ENCODE measurements around the gene FRAS1.

GRCh38 chr4:78543424-78544125 lies 486.5 kb downstream of the FRAS1 start:
- TF ChIP-seq CTCF (IDR thresholded peaks at IDR 0.05): no peak
- no peak for TF ChIP-seq POLR2A (IDR thresholded peaks at IDR 0.05)
